HG03565 (cell line): ENCODE data around the gene PACSIN1.

Experiments used
- ATAC-seq: cut with Tn5 transposase; IDR thresholded peaks from one replicate; pipeline ENCODE4 v1.9.1; 2021; ENCODE audit warnings: mild to moderate bottlenecking, moderate library complexity; ENCODE audit not compliant: unreplicated experiment

Gene PACSIN1

GRCh38 chr6:34543421-34543820, 77.5 kb downstream of the PACSIN1 start:
- no peak for ATAC-seq

DNA sequence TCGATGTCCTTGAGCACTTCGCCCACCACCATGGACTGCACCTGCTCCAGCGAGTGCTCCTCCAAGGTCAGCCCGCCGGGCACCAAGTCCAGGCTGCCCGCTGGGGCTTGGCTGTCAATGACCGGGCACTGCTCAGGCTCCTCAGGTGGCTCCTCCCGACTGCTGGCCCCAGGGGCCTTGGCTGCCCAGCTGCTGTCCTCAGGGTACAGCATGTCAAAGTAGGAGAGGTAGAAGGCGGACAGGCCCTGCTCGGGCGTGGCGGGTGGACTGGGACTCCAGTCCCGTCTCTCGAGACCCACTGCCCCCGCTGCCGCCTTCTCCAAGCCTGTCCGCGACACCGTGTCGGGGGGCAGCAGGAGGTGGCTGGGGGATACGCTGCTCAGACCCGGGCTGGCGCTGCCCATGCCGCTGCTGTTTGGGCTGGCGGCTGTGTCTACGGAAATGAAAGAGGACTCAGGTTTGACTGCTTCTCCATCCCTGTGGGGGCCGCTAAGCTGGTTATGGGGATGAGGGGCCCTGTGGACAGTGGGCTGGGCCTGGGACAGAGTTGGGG, 78.3 kb downstream of the PACSIN1 start:
- no peak for ATAC-seq

- ATAC-seq: no peak
These were observed 79.0 kb downstream of the PACSIN1 start for GRCh38 chr6:34544776-34545471.

GRCh38 chr6:34546551-34547321, 80.9 kb downstream of the PACSIN1 start:
- no peak for ATAC-seq

GRCh38 chr6:34547701-34548644, 82.1 kb downstream of the PACSIN1 start:
- no peak for ATAC-seq

DNA sequence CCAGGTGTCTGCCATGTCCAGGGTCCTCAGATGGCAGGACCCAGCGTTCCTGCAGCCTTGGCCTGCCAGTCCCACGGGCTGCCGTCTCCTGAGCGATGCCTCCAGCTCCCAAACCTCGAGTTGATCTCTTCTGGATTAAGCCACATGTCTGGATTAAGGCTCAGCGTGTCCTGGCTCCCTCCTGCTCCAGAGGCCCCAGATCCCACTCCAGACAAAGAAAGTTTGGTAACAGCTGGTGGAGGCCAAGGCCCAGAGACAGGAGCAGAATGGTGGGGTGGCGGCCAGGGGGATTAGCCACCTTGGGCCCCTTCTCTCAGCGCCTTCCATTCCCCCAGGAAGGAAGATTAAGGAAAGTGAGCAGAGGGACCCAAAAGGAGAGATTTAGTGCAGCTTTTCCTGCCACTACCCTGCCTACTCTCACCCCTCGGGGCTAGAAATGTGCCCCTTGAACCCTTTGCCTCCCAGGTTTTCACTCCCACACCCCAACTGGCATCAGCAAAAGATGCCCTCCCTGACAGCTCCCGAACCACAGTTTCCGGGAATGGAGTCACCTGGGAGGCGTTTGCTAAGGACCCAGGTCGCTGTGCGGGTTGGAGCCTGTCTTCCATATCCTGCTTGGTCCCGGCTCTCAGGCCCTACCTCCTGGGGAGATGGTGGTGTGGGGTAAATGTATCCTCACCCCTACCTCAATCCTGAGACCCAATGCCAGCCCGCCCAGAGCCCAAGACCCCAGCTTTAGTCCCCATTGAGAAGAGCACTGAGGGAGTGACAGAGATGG, 83.3 kb downstream of the PACSIN1 start:
- no peak for ATAC-seq

- ATAC-seq: no peak
These were observed 83.9 kb downstream of the PACSIN1 start for GRCh38 chr6:34549804-34550202.

DNA sequence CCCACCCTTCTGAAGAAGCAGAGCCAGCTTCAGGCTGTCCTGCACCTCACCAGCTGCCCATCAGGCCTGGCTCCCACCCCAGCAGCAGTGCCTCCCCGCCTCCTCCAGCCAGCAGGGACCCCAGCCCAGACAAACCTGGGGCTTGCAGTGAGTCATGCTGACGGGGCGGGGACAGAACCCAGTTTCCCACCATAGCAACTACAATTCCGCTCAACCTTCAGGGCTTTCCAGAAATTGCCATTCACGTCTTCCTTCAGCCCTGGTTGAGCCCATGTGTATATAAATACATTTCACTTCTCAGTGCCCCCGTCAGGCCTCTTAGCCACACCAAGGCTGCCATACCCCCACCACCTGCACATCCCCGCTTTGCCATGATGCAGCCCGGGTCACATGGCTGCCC, 85.8 kb downstream of the PACSIN1 start:
- no peak for ATAC-seq

DNA sequence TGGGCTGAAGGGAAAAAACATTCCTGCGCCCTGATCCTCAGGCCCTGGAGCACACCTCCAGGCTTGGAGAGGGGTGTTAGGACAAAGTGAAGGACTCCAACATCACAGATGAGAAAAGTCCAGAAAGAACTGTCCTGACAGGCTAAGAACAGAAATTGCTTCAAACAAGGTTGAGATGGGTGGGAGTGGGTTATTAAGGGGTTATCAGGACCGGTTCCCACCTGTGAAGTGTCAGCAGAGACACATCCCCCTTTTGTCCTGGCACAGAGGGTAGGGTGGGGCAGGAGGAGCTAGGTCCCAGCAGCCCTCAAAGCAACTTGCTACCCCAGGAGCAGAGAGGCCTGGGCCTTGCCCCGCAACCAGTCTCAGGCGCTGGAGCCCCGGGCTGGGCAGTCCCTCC, 86.7 kb downstream of the PACSIN1 start:
- ATAC-seq: no peak

- ATAC-seq: no peak
These were observed 87.3 kb downstream of the PACSIN1 start for GRCh38 chr6:34553146-34553545.

DNA sequence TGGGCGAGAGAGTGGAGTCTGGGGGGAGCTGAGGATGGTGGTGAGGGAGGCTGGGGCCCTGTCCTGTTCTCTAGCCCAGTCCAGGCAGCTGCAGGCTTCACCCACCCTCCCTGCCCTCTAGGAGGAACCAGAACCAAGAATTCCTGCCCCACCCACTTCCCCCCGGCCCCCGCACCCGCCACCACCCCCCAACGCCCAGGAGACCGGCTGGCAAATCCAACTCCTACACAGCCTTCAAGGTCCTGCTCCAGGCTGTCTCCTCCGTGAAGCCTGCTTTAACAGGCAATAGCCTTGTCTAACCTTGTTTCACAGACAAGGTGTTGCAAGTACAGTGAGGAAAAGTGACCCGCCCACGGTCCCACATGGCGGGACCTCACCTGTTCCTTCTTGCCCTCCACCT, 87.9 kb downstream of the PACSIN1 start:
- ATAC-seq: no peak

GRCh38 chr6:34554291-34555006, 88.6 kb downstream of the PACSIN1 start:
- no peak for ATAC-seq

- no peak for ATAC-seq
These were observed 89.1 kb downstream of the PACSIN1 start for GRCh38 chr6:34555007-34555322.

GRCh38 chr6:34555328-34555727, 89.5 kb downstream of the PACSIN1 start:
- no peak for ATAC-seq

DNA sequence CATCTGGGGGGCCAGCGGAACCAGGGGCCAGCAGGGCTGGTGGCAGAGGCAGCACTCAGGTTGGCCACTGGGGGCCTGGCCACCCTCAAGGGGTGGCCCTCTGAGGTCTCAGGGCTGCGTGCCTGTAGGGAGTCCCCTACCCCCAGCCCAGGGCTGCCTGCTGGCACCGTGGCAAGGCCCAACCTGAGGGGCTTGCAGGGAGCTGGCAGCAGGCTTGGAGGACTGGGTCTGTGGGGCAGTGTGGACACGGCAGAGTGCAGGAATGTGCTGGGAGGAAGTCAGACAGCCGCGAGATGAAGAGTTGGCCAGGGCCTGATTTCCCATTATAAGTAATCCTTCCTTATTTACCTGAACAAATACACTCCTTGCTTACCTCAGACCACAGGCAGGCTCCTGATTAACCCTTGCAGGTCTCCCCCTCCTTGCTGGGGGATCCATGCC, 90.2 kb downstream of the PACSIN1 start, which contains the start of gene SPDEF:
Gene SPDEF (minus strand): TSS at position 299 of the 441 bp plus-strand sequence. CDS start 11,874 bp downstream, outside the sequence.
- ATAC-seq: no peak

DNA sequence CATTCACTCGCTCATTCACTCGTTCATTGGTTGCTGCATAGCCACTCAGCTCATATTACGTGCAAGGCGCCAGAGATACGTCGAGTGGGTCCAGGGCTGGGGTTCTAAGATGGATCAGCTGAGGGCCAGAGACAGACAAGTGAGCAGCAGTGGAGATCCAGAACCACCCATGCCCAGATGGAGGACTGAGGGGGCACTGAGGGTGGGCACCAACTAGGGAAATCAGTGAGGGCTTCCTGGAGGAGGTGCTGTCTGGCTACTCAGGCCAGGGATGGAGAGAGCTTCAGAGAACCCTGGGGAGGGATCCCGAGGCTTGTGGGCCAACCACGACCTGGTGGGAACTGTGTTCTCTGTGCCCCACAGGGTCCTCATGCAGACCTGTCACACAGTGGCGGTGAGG, 90.6 kb downstream of the PACSIN1 start:
- no peak for ATAC-seq

DNA sequence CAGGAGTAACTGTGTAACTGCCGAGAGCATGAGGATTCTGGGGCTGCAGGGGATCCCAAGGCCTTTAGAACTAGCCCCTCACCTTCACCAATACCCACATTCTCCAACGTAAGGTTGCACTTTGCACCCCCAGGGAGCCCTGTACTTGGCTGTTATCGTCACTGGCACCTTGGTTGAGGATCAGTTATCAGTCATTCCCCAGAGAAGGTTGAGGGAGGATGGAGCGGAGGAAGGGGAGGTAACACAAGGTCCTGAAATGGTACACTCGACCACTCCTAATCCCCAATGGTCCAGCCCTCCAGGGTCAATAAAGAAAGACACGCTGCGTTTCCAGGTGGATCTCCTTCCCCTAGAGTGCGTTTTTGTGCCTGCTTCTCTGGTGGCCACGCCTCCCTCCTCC, 91.4 kb downstream of the PACSIN1 start:
- no peak for ATAC-seq

- no peak for ATAC-seq
These were observed 92.4 kb downstream of the PACSIN1 start for GRCh38 chr6:34558172-34558714.

- no peak for ATAC-seq
These were observed 93.9 kb downstream of the PACSIN1 start for GRCh38 chr6:34559651-34560365.
